SK-N-SH (cell line): ENCODE data around the gene TBC1D2B. TPM values are rescaled to one million over a fixed set of nuclear protein-coding genes. Genes with fewer than 3 reads are reported as not detected.

ENCODE experiments used
- CTCF ChIA-PET: fragments of 300-600, 350-600 bp; formaldehyde crosslinking; extraction: SDS; loops from one replicate; lab custom pipeline; 2021; lab: Yijun Ruan, JAX
- POLR2A ChIA-PET: fragments of 350-600 bp; sonication (Branson Sonifier 250); formaldehyde crosslinking; extraction: SDS; loops from one replicate; lab custom pipeline; 2020; ENCODE audit warnings: antibody characterized with exemption, inconsistent platforms; lab: Yijun Ruan, JAX
- DNase-seq: peaks from one replicate; pipeline ENCODE4 v3.0.0; 2012
- H2AFZ ChIP-seq: fragments of 200-600 bp; sonication (generic); 2 replicates; pipeline ENCODE4 v1.8.1; 2016; ENCODE audit warnings: antibody characterized with exemption, mild to moderate bottlenecking, low read depth
- H3F3A ChIP-seq: fragments of 200-600 bp; sonication (generic); replicated peaks from 2 replicates; pipeline ENCODE3; 2016; ENCODE audit warnings: antibody characterized with exemption, mild to moderate bottlenecking; ENCODE audit not compliant: insufficient read depth
- H3K27ac ChIP-seq, 2 experiments: fragments of 200-500 bp in 1 of 2; fragments of 200-600 bp in 1 of 2; sonication (Bioruptor generic) in 1 of 2; sonication (generic), shearing (Covaris generic) in 1 of 2; 2 replicates each; pipeline versions ENCODE4 v1.5.1 to v1.6.1; 2014 to 2016; ENCODE audit warnings: low read depth in 2 of 2, inconsistent platforms in 1 of 2, low read length in 1 of 2, mild to moderate bottlenecking in 1 of 2, mixed read lengths in 1 of 2
- H3K27me3 ChIP-seq: fragments of 200-600 bp; sonication (generic), shearing (Covaris generic); 2 replicates; pipeline ENCODE4 v1.6.1; 2016; ENCODE audit warnings: mixed run types; ENCODE audit not compliant: insufficient read depth
- H3K36me3 ChIP-seq, 2 experiments: fragments of 200-500 bp in 1 of 2; fragments of 200-600 bp in 1 of 2; sonication (Bioruptor generic) in 1 of 2; sonication (generic) in 1 of 2; replicated peaks in 1 of 2; 2 replicates each; pipeline versions ENCODE3 to v1.5.1; 2014 to 2016; ENCODE audit warnings: low read length in 1 of 2, mild to moderate bottlenecking in 1 of 2; ENCODE audit not compliant: insufficient read depth in 2 of 2, control insufficient read depth in 1 of 2
- H3K4me1 ChIP-seq, 2 experiments: fragments of 200-500 bp in 1 of 2; fragments of 200-600 bp in 1 of 2; sonication (Bioruptor generic) in 1 of 2; sonication (generic), shearing (Covaris generic) in 1 of 2; 2 replicates each; pipeline versions ENCODE4 v1.5.1 to v1.6.1; 2014 to 2016; ENCODE audit warnings: low read depth in 1 of 2, low read length in 1 of 2, mixed run types in 1 of 2; ENCODE audit not compliant: insufficient read depth in 2 of 2, control insufficient read depth in 1 of 2
- H3K4me2 ChIP-seq: fragments of 200-600 bp; sonication (generic), shearing (Covaris generic); 2 replicates; pipeline ENCODE4 v1.6.1; 2017; ENCODE audit warnings: mixed run types
- H3K4me3 ChIP-seq, 2 experiments: fragments of 200-500 bp in 1 of 2; fragments of 200-600 bp in 1 of 2; sonication (Bioruptor generic) in 1 of 2; sonication (generic), shearing (Covaris generic) in 1 of 2; 2 replicates each; pipeline versions ENCODE4 v1.5.1 to v1.8.1; 2014 to 2016; ENCODE audit warnings: low read depth in 2 of 2, inconsistent platforms in 1 of 2, low read length in 1 of 2, mild to moderate bottlenecking in 1 of 2, mixed read lengths in 1 of 2, moderate library complexity in 1 of 2
- H3K79me2 ChIP-seq: fragments of 200-600 bp; sonication (generic); 2 replicates; pipeline ENCODE4 v1.8.1; 2017; ENCODE audit warnings: mild to moderate bottlenecking; ENCODE audit not compliant: insufficient read depth
- H3K9ac ChIP-seq: fragments of 200-600 bp; sonication (generic); 2 replicates; pipeline ENCODE4 v1.6.1; 2017; ENCODE audit warnings: mixed run types
- H3K9me2 ChIP-seq: fragments of 200-600 bp; sonication (generic); 2 replicates; pipeline ENCODE4 v1.6.1; 2017; ENCODE audit warnings: mixed run types
- H3K9me3 ChIP-seq: fragments of 200-600 bp; sonication (generic); 2 replicates; pipeline ENCODE4 v1.6.1; 2017; ENCODE audit warnings: mixed run types, mild to moderate bottlenecking, moderate library complexity
- H4K20me1 ChIP-seq: fragments of 200-600 bp; sonication (generic); 2 replicates; pipeline ENCODE4 v1.6.1; 2017; ENCODE audit warnings: mild to moderate bottlenecking, mixed run types; ENCODE audit not compliant: insufficient read depth
- CTCF ChIP-seq: fragments of 200-600 bp; sonication (generic); IDR thresholded peaks from 2 replicates; pipeline ENCODE4 v1.6.1; 2017; ENCODE audit warnings: antibody characterized with exemption, mild to moderate bottlenecking, moderate library complexity
- FOSL2 ChIP-seq: IDR thresholded peaks from 2 replicates; pipeline ENCODE4 v1.4.0; 2012; ENCODE audit warnings: low read depth, mild to moderate bottlenecking, moderate library complexity, borderline replicate concordance
- FOXJ3 ChIP-seq: sonication (generic); formaldehyde crosslinking; IDR thresholded peaks from 2 replicates; pipeline ENCODE4 v1.5.1; 2020; ENCODE audit warnings: mild to moderate bottlenecking, missing genetic modification reagents
- GABPA ChIP-seq: IDR thresholded peaks from 2 replicates; pipeline ENCODE4 v1.4.0; 2012; ENCODE audit warnings: low read depth, mild to moderate bottlenecking
- GATA2 ChIP-seq: sonication (generic); formaldehyde crosslinking; IDR thresholded peaks from 2 replicates; pipeline ENCODE4 v1.5.0; 2020; ENCODE audit warnings: mild to moderate bottlenecking, missing genetic modification reagents
- JUND ChIP-seq: IDR thresholded peaks from 2 replicates; pipeline ENCODE4 v1.4.0; 2012
- MAX ChIP-seq: IDR thresholded peaks from 2 replicates; pipeline ENCODE4 v1.4.0; 2012; ENCODE audit warnings: low read depth
- NFIC ChIP-seq: IDR thresholded peaks from 2 replicates; pipeline ENCODE4 v1.4.0; 2012; ENCODE audit warnings: borderline replicate concordance
- PBX3 ChIP-seq: IDR thresholded peaks from 2 replicates; pipeline ENCODE4; 2012
- RCOR1 ChIP-seq: fragments of 150-350 bp; IDR thresholded peaks from 2 replicates; pipeline ENCODE4 v1.6.1; 2017; ENCODE audit warnings: antibody characterized with exemption, low read length
- REST ChIP-seq: IDR thresholded peaks from 2 replicates; pipeline ENCODE4 v1.6.1; 2012; ENCODE audit warnings: mild to moderate bottlenecking, low read depth, low read length, moderate library complexity
- SMC3 ChIP-seq: IDR thresholded peaks from 2 replicates; pipeline ENCODE4 v1.6.1; 2012; ENCODE audit warnings: low read depth, low read length, improper control_type of control experiment
- TEAD4 ChIP-seq: IDR thresholded peaks from 2 replicates; pipeline ENCODE4 v1.4.0; 2012; ENCODE audit warnings: mild to moderate bottlenecking, borderline replicate concordance; ENCODE audit not compliant: insufficient read depth
- YY1 ChIP-seq: IDR thresholded peaks from 2 replicates; pipeline ENCODE4 v1.4.0; 2012; ENCODE audit warnings: low read depth, mild to moderate bottlenecking
- ZBTB33 ChIP-seq: IDR thresholded peaks from 2 replicates; pipeline ENCODE4 v1.4.0; 2012; ENCODE audit warnings: low read depth, borderline replicate concordance
- WGBS: methylation state at CpG from one replicate; pipeline ENCODE4 v1.1.6; 2017; ENCODE audit warnings: low lambda C conversion rate; 5-methylcytosine and 5-hydroxymethylcytosine counted together
- polyA plus RNA-seq, 3 experiments: library from polyadenylated mRNA; depleted of rRNA; stranded (reverse); fragments of >200 nt; gene quantifications; 2 replicates each; pipeline ENCODE4 v1.2.3, GENCODE V29; 2012

TBC1D2B gene
- polyA plus RNA-seq, 1 of the 3 experiments (the other 2 are of a cell fraction) = 19.0 TPM

- Histone ChIP-seq H4K20me1 (no peaks in the 10 kb centered on the region), H3K27me3 (no peaks in the 10 kb centered on the region), H3K79me2 (peaks cover 8% of the 10 kb centered on the region; the same call in 1 of the 2 replicates), H3K27ac (no peak overlapping the region), H3K36me3 (peaks cover 0 to 14% of the 10 kb centered on the region in 2 experiments), H2AFZ (no peak overlapping the region), H3K9ac (no peak overlapping the region), H3K4me3 (no peak overlapping the region), H3K9me3 (no peaks in the 10 kb centered on the region), H3K9me2 (no peaks in the 10 kb centered on the region), H3K4me1 (peaks cover 0 to 2% of the 10 kb centered on the region in 2 experiments; a peak in 1 of 4 replicates), H3K4me2 (no peak overlapping the region), H3F3A (peaks cover 5% of the 10 kb centered on the region)
- ChIA-PET CTCF (no interaction called here), POLR2A (no interaction called here)
- 44% methylated on average over 2 of the region's 4 CpGs for WGBS
- TF ChIP-seq ZBTB33 = no peak
- TF ChIP-seq SMC3 = no peak
- TF ChIP-seq CTCF = no peak
- no peak for TF ChIP-seq PBX3
- TF ChIP-seq NFIC = no peak
- TF ChIP-seq FOXJ3 = no peak
- TF ChIP-seq TEAD4 = no peak
- DNase-seq = no peak
Measured at GRCh38 chr15:78037779-78038305, 39.7 kb downstream of the TBC1D2B start.

GRCh38 chr15:78037328-78037727, 40.2 kb downstream of the TBC1D2B start:
- Histone ChIP-seq H2AFZ (no peak overlapping the region), H3K9me2 (no peaks in the 10 kb centered on the region), H3K9ac (no peak overlapping the region), H3F3A (peaks cover 8% of the 10 kb centered on the region), H3K9me3 (no peaks in the 10 kb centered on the region), H3K4me2 (no peak overlapping the region), H3K4me3 (no peak overlapping the region), H4K20me1 (no peaks in the 10 kb centered on the region), H3K27ac (no peak overlapping the region), H3K79me2 (peaks cover 8% of the 10 kb centered on the region; the same call in 1 of the 2 replicates), H3K36me3 (peaks cover 0 to 11% of the 10 kb centered on the region in 2 experiments), H3K4me1 (no peaks in the 10 kb centered on the region; a peak in 1 of 4 replicates), H3K27me3 (no peaks in the 10 kb centered on the region)
- WGBS = 83% methylated on average over 7 of the region's 7 CpGs
- DNase-seq = no peak
- CTCF ChIA-PET = no interaction called here
- TF ChIP-seq REST = no peak
- TF ChIP-seq GABPA = no peak
- no peak for TF ChIP-seq TEAD4
- TF ChIP-seq FOSL2 = no peak
- no peak for TF ChIP-seq JUND
- TF ChIP-seq SMC3 = no peak
- no peak for TF ChIP-seq RCOR1
- no peak for TF ChIP-seq MAX
- no peak for TF ChIP-seq GATA2
- no peak for TF ChIP-seq YY1
- POLR2A ChIA-PET = no interaction called here
